Spleen (tissue), 7 donors: ENCODE data around the gene LRIT2.

Experiments used
- POLR2A ChIP-seq, 3 donors: fragments of 450-650 bp; IDR thresholded peaks; one replicate each; pipeline ENCODE4 v1.5.1; 2017; ENCODE audit warnings: antibody characterized with exemption in 3 of 3, mild to moderate bottlenecking in 1 of 3
- TF ChIP-seq, protein P1 (sequence below), 11 experiments: fragments of 200-600 bp in 7 of 11; fragments of 450-650 bp in 4 of 11; sonication (generic) in 4 of 11; IDR thresholded peaks in 8 of 11; conservative IDR thresholded peaks in 3 of 11; 1 replicate in 7 of 11; 2 replicates in 4 of 11; pipeline versions ENCODE4 v1.4.0 to v1.8.0; 2016 to 2021; ENCODE audit warnings: antibody characterized with exemption in 11 of 11, inconsistent platforms in 4 of 11, mild to moderate bottlenecking in 1 of 11
- donor health status: DM: no; HTN: no; CAD: no; lungs with moderate emphysema.
- donor health status: DM: no; HTN: no; CAD: no.
- donor health status: DM: no; HTN: no; CAD: no.

GRCh38 chr10:84181631-84182030, 43.7 kb downstream of the LRIT2 start:
- TF ChIP-seq, protein P1, sequence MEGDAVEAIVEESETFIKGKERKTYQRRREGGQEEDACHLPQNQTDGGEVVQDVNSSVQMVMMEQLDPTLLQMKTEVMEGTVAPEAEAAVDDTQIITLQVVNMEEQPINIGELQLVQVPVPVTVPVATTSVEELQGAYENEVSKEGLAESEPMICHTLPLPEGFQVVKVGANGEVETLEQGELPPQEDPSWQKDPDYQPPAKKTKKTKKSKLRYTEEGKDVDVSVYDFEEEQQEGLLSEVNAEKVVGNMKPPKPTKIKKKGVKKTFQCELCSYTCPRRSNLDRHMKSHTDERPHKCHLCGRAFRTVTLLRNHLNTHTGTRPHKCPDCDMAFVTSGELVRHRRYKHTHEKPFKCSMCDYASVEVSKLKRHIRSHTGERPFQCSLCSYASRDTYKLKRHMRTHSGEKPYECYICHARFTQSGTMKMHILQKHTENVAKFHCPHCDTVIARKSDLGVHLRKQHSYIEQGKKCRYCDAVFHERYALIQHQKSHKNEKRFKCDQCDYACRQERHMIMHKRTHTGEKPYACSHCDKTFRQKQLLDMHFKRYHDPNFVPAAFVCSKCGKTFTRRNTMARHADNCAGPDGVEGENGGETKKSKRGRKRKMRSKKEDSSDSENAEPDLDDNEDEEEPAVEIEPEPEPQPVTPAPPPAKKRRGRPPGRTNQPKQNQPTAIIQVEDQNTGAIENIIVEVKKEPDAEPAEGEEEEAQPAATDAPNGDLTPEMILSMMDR (IDR thresholded peaks at IDR 0.05 in 8 of 11, conservative IDR thresholded peaks at IDR 0.05 in 3 of 11) = no peak
- no peak for TF ChIP-seq POLR2A (IDR thresholded peaks at IDR 0.05)
